PC-3 (cell line): ENCODE measurements around the gene SERPINI2.

Source experiments
- EZH2 ChIP-seq: fragments of 300-600 bp; sonication (generic); IDR thresholded peaks from one replicate; pipeline ENCODE4 v1.6.1; 2017; ENCODE audit warnings: antibody characterized with exemption, mild to moderate bottlenecking, low read length; ENCODE audit not compliant: unreplicated experiment
- EZH2phosphoT487 ChIP-seq: fragments of 300-600 bp; sonication (generic); IDR thresholded peaks from 2 replicates; pipeline ENCODE4 v1.6.1; 2018; ENCODE audit warnings: mild to moderate bottlenecking, antibody characterized with exemption, low read length, borderline replicate concordance
- TF ChIP-seq, protein P1 (sequence below): fragments of 300-600 bp; sonication (generic); conservative IDR thresholded peaks from 2 replicates; pipeline ENCODE4 v1.5.1; 2017; ENCODE audit warnings: antibody characterized with exemption, low read depth, mild to moderate bottlenecking, low read length

DNA sequence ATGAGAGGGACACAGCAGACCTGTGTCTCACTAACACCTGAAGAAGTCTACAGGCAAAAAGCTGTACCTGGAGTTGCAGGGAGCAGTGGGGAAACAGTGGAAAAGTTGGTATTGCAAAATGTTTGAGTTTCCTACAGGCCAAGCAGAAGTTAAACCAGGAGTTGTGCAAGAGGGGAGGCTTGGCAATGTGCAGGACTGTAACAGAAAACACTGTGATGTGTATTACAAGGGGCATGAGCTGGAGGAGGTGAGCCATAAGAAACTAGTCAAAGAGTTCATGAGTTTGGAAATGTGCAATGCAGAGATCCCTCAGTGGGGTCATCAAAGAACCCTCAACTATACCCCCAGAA is 47.1 kb upstream of the SERPINI2 start:
- TF ChIP-seq EZH2phosphoT487 (no peak), EZH2 (no peak)
- TF ChIP-seq, protein P1, sequence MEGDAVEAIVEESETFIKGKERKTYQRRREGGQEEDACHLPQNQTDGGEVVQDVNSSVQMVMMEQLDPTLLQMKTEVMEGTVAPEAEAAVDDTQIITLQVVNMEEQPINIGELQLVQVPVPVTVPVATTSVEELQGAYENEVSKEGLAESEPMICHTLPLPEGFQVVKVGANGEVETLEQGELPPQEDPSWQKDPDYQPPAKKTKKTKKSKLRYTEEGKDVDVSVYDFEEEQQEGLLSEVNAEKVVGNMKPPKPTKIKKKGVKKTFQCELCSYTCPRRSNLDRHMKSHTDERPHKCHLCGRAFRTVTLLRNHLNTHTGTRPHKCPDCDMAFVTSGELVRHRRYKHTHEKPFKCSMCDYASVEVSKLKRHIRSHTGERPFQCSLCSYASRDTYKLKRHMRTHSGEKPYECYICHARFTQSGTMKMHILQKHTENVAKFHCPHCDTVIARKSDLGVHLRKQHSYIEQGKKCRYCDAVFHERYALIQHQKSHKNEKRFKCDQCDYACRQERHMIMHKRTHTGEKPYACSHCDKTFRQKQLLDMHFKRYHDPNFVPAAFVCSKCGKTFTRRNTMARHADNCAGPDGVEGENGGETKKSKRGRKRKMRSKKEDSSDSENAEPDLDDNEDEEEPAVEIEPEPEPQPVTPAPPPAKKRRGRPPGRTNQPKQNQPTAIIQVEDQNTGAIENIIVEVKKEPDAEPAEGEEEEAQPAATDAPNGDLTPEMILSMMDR, result no peak
